HepG2 (cell line): ENCODE results near the gene PPP6R2. TPM values are rescaled to one million over a fixed set of nuclear protein-coding genes. Genes with fewer than 3 reads are reported as not detected.

Source experiments
- ATAC-seq: fragments of 200-7000 bp; cut with Tn5 transposase; 3 replicates; pipeline ENCODE4 v1.9.1; 2020; ENCODE audit warnings: mild to moderate bottlenecking, moderate library complexity
- BruUV-seq: library from RNA; stranded (reverse); fragments of 400-500 nt; replicated peaks from 2 replicates; lab custom pipeline; 2021; lab: Mats Ljungman, UMichigan
- CTCF ChIA-PET: fragments of 300-600 bp; formaldehyde crosslinking; extraction: SDS; loops from one replicate; lab custom pipeline; 2021; ENCODE audit warnings: low total read pairs, inconsistent platforms, low intra/inter-chr PET ratio; lab: Yijun Ruan, JAX
- POLR2A ChIA-PET: fragments of 350-600 bp; sonication (Branson Sonifier 250); formaldehyde crosslinking; loops from one replicate; lab custom pipeline; 2020; ENCODE audit warnings: antibody characterized with exemption, inconsistent platforms; lab: Yijun Ruan, JAX
- DNase-seq: peaks from one replicate; pipeline ENCODE4 v3.0.0-alpha.2; 2015; ENCODE audit warnings: low spot score
- FAIRE-seq: peaks from 3 replicates; lab custom pipeline; 2011; peaks lifted over from hg19 to GRCh38; lab: Jason Lieb, UNC
- H2AFZ ChIP-seq: one replicate; pipeline ENCODE4 v1.6.1; 2011; ENCODE audit warnings: low read length, inconsistent platforms
- H3K27ac ChIP-seq: fragments of 300-600 bp; 3 replicates; pipeline ENCODE4 v1.8.0; 2011; ENCODE audit warnings: mixed run types, mild to moderate bottlenecking, mixed read lengths, low read length, inconsistent platforms; ENCODE audit not compliant: insufficient read depth; ENCODE audit errors: extremely low read length
- H3K27me3 ChIP-seq, 2 experiments: fragments of 200-600 bp in 1 of 2; 2 replicates in 1 of 2; 3 replicates in 1 of 2; pipeline versions ENCODE4 v1.6.0 to v1.8.0; 2011; ENCODE audit warnings: low read length in 2 of 2, mild to moderate bottlenecking in 2 of 2, moderate library complexity in 2 of 2, inconsistent platforms in 1 of 2; ENCODE audit not compliant: insufficient read depth in 2 of 2, control insufficient read depth in 1 of 2
- H3K36me3 ChIP-seq, 2 experiments: fragments of 200-600 bp in 1 of 2; replicated peaks in 1 of 2; 2 replicates in 1 of 2; 3 replicates in 1 of 2; pipeline versions ENCODE4 v1.5.1 to v1.8.0; 2011; ENCODE audit warnings: low read length in 2 of 2, inconsistent platforms in 1 of 2; ENCODE audit not compliant: insufficient read depth in 2 of 2, control insufficient read depth in 1 of 2
- H3K4me1 ChIP-seq: 2 replicates; pipeline ENCODE4 v1.5.1; 2012; ENCODE audit warnings: low read length, inconsistent platforms; ENCODE audit not compliant: insufficient read depth
- H3K4me2 ChIP-seq: 2 replicates; pipeline ENCODE4 v1.6.0; 2011; ENCODE audit warnings: low read depth, low read length, inconsistent platforms
- H3K4me3 ChIP-seq, 3 experiments: fragments of 200-600 bp in 1 of 3; sonication (generic), shearing (Covaris generic) in 1 of 3; replicated peaks in 1 of 3; 2 replicates each; pipeline ENCODE4 v1.5.1; 2011 to 2016; ENCODE audit warnings: low read length in 3 of 3, inconsistent platforms in 2 of 3, low read depth in 2 of 3, mild to moderate bottlenecking in 2 of 3, control low read depth in 1 of 3, mixed read lengths in 1 of 3; ENCODE audit not compliant: insufficient read depth in 1 of 3
- H3K79me2 ChIP-seq: one replicate; pipeline ENCODE4 v1.6.1; 2011; ENCODE audit warnings: low read length, inconsistent platforms; ENCODE audit not compliant: insufficient read depth
- H3K9ac ChIP-seq: 2 replicates; pipeline ENCODE4 v1.6.0; 2011; ENCODE audit warnings: mild to moderate bottlenecking, low read depth, low read length, inconsistent platforms; ENCODE audit not compliant: insufficient read depth
- H3K9me3 ChIP-seq: 2 replicates; pipeline ENCODE4 v1.5.1; 2012; ENCODE audit warnings: mild to moderate bottlenecking, low read length
- H4K20me1 ChIP-seq: 2 replicates; pipeline ENCODE4 v1.6.0; 2011; ENCODE audit warnings: inconsistent platforms, mild to moderate bottlenecking, low read length, moderate library complexity; ENCODE audit not compliant: insufficient read depth
- AGO2 ChIP-seq: fragments of 200-400 bp; formaldehyde crosslinking; optimal IDR thresholded peaks from 2 replicates; pipeline ENCODE3; 2017; ENCODE audit warnings: mild to moderate bottlenecking, low read depth, low read length, moderate library complexity
- AKAP8 ChIP-seq: sonication (generic); formaldehyde crosslinking; IDR thresholded peaks from 2 replicates; pipeline ENCODE4 v1.5.1; 2020; ENCODE audit warnings: mild to moderate bottlenecking, missing genetic modification reagents
- KDM4B ChIP-seq: sonication (generic); formaldehyde crosslinking; IDR thresholded peaks from 2 replicates; pipeline ENCODE4 v1.4.0; 2020; ENCODE audit warnings: missing genetic modification reagents
- MBNL3 ChIP-seq: fragments of 250-450 bp; sonication (Bioruptor Pico); conservative IDR thresholded peaks from 2 replicates; pipeline ENCODE4 v1.8.0; 2022; ENCODE audit warnings: mild to moderate bottlenecking, inconsistent platforms
- POLR2G ChIP-seq: fragments of 200-400 bp; formaldehyde crosslinking; IDR thresholded peaks from 2 replicates; pipeline ENCODE4 v1.6.1; 2018; ENCODE audit warnings: mild to moderate bottlenecking, low read depth, low read length, moderate library complexity
- RBFOX2 ChIP-seq: fragments of 200-400 bp; formaldehyde crosslinking; IDR thresholded peaks from 2 replicates; pipeline ENCODE4 v1.6.1; 2017; ENCODE audit warnings: low read depth, mild to moderate bottlenecking, low read length
- TEAD2 ChIP-seq: sonication (generic); formaldehyde crosslinking; IDR thresholded peaks from 2 replicates; pipeline ENCODE4 v1.9.0; 2021; ENCODE audit warnings: missing genetic modification reagents
- ZFP1 ChIP-seq: IDR thresholded peaks from 2 replicates; pipeline ENCODE4 v1.6.1; 2016
- ZNF562 ChIP-seq: sonication (generic); formaldehyde crosslinking; IDR thresholded peaks from 2 replicates; pipeline ENCODE4 v1.8.0; 2022; ENCODE audit warnings: missing genetic modification reagents, borderline replicate concordance
- ZNF569 ChIP-seq: sonication (generic); formaldehyde crosslinking; IDR thresholded peaks from 2 replicates; pipeline ENCODE4 v1.5.0; 2020; ENCODE audit warnings: mild to moderate bottlenecking, missing genetic modification reagents, moderate library complexity, borderline replicate concordance
- ZNF672 ChIP-seq: sonication (generic); formaldehyde crosslinking; IDR thresholded peaks from 2 replicates; pipeline ENCODE4 v1.8.1; 2022; ENCODE audit warnings: missing genetic modification reagents
- ZNF713 ChIP-seq: sonication (generic); formaldehyde crosslinking; IDR thresholded peaks from 2 replicates; pipeline ENCODE4 v1.4.0; 2020; ENCODE audit warnings: mild to moderate bottlenecking, missing genetic modification reagents
- WGBS: methylation state at CpG from one replicate; pipeline ENCODE4 v1.1.6; 2017; ENCODE audit warnings: low lambda C conversion rate; 5-methylcytosine and 5-hydroxymethylcytosine counted together
- in situ Hi-C: cut with HindIII; loops from 2 replicates; pipeline ENCODE4 v1.10.0; 2017; ENCODE audit warnings: low pct_unique_long_range_greater_than_20kb; ENCODE audit not compliant: extremely low pct_ligation_motif_present
- intact Hi-C: fragments of 100-400 bp; cut with micrococcal nuclease; formaldehyde crosslinking; loops from one replicate; pipeline ENCODE4 v1.10.0; 2022; ENCODE audit not compliant: unreplicated experiment
- polyA plus RNA-seq, 8 experiments: library from polyadenylated mRNA; depleted of rRNA in 3 of 8; stranded (reverse) in 7 of 8; unstranded in 1 of 8; fragments of >200 nt; fragmentation: Illumina TruSeq in 4 of 8; extraction: Trizol in 4 of 8; gene quantifications; 2 replicates each; pipeline versions ENCODE4 v1.2.1 to v1.2.3, GENCODE V29; 2011 to 2016; ENCODE audit warnings: low read depth in 4 of 8, missing spikeins in 1 of 8, mixed read lengths in 1 of 8; ENCODE audit not compliant: insufficient read depth in 1 of 8
- total RNA-seq, 5 experiments: library from RNA; depleted of rRNA; stranded (reverse); fragments of >200 nt; fragmentation: Illumina TruSeq; extraction: Trizol; gene quantifications; 2 replicates each; pipeline ENCODE4 v1.2.3, GENCODE V29; 2016; ENCODE audit warnings: low read depth in 1 of 5
- TF ChIP-seq, protein P1 (sequence below): IDR thresholded peaks from 2 replicates; pipeline ENCODE4 v1.6.1; 2016; ENCODE audit warnings: low read depth, missing genetic modification reagents, missing compliant biosample characterization
- TF ChIP-seq, protein P2 (sequence below): sonication (generic); formaldehyde crosslinking; IDR thresholded peaks from 2 replicates; pipeline ENCODE4 v1.4.0; 2020; ENCODE audit warnings: mild to moderate bottlenecking, missing genetic modification reagents, borderline replicate concordance

Gene PPP6R2
- total and polyA plus RNA-seq, 2 of the 13 experiments (the other 11 are each of a cell fraction or from before 2014, with no cell fraction given), result 55.0 to 102 TPM

DNA sequence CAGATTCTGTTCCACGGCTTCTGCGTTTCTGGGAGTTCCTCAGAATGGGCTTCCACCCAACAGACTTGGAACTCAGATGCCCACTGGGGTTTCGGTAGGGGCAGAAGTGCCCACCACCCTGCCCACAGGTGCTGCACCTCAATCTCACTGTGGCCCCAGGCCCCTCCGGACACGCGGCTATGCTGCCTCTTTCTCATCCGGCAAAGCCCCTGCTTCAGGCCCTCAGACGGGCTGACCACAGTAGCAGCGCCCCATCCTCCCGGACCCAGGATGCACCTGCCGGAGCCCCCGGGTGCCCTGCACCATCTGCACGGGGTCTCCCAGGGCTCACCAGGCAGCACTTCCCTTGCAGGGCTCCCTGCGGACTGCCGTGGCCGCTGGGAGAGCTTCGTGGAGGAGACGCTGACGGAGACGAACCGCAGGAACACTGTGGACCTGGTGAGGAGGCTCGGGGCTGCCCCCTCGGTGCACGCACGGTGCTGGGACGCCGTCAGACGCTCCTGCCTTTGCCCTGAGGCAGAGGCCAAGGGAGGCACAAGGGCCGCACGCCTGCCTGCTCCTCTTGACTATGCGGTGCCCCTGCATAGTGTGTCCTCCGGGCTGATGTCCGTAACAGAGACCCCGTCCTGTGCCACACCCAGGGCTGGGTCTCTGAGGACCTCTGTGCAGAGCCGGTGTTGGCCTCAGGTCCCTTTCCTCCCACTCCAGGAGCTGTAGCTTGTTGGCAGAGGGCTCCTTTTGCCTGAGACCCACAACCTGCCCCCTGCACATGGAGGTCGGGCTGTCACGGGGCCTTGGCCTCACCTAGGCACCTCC lies 93.1 kb downstream of the PPP6R2 start:
- H3K4me3 ChIP-seq, result no peak overlapping the region
- no peak overlapping the region for H3K27ac ChIP-seq
- DNase-seq (no peak), FAIRE-seq (no peak), ATAC-seq (no peak)
- H3K36me3 ChIP-seq, result peaks cover 50 to 69% of the 10 kb centered on the region in 2 experiments
- ChIA-PET CTCF (no interaction called here), POLR2A (no interaction called here)
- TF ChIP-seq RBFOX2 (peak; percentile 49; the same call in 1 of the 2 replicates), ZNF569 (CRISPR knock-in tag) (no peak), POLR2G (0 out of 2 replicates have a peak, but pooled peaks have one; percentile 7), TEAD2 (CRISPR knock-in tag) (no peak), ZNF562 (no peak), ZFP1 (CRISPR knock-in tag) (no peak), MBNL3 (CRISPR knock-in tag) (no peak), AGO2 (peak; percentile 79), ZNF672 (CRISPR knock-in tag) (no peak), KDM4B (CRISPR knock-in tag) (no peak), AKAP8 (CRISPR knock-in tag) (peak; percentile 27), ZNF713 (CRISPR knock-in tag) (no peak)
- TF ChIP-seq, protein P1, sequence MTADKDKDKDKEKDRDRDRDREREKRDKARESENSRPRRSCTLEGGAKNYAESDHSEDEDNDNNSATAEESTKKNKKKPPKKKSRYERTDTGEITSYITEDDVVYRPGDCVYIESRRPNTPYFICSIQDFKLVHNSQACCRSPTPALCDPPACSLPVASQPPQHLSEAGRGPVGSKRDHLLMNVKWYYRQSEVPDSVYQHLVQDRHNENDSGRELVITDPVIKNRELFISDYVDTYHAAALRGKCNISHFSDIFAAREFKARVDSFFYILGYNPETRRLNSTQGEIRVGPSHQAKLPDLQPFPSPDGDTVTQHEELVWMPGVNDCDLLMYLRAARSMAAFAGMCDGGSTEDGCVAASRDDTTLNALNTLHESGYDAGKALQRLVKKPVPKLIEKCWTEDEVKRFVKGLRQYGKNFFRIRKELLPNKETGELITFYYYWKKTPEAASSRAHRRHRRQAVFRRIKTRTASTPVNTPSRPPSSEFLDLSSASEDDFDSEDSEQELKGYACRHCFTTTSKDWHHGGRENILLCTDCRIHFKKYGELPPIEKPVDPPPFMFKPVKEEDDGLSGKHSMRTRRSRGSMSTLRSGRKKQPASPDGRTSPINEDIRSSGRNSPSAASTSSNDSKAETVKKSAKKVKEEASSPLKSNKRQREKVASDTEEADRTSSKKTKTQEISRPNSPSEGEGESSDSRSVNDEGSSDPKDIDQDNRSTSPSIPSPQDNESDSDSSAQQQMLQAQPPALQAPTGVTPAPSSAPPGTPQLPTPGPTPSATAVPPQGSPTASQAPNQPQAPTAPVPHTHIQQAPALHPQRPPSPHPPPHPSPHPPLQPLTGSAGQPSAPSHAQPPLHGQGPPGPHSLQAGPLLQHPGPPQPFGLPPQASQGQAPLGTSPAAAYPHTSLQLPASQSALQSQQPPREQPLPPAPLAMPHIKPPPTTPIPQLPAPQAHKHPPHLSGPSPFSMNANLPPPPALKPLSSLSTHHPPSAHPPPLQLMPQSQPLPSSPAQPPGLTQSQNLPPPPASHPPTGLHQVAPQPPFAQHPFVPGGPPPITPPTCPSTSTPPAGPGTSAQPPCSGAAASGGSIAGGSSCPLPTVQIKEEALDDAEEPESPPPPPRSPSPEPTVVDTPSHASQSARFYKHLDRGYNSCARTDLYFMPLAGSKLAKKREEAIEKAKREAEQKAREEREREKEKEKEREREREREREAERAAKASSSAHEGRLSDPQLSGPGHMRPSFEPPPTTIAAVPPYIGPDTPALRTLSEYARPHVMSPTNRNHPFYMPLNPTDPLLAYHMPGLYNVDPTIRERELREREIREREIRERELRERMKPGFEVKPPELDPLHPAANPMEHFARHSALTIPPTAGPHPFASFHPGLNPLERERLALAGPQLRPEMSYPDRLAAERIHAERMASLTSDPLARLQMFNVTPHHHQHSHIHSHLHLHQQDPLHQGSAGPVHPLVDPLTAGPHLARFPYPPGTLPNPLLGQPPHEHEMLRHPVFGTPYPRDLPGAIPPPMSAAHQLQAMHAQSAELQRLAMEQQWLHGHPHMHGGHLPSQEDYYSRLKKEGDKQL (CRISPR knock-in tag), result no peak
- TF ChIP-seq, protein P2, sequence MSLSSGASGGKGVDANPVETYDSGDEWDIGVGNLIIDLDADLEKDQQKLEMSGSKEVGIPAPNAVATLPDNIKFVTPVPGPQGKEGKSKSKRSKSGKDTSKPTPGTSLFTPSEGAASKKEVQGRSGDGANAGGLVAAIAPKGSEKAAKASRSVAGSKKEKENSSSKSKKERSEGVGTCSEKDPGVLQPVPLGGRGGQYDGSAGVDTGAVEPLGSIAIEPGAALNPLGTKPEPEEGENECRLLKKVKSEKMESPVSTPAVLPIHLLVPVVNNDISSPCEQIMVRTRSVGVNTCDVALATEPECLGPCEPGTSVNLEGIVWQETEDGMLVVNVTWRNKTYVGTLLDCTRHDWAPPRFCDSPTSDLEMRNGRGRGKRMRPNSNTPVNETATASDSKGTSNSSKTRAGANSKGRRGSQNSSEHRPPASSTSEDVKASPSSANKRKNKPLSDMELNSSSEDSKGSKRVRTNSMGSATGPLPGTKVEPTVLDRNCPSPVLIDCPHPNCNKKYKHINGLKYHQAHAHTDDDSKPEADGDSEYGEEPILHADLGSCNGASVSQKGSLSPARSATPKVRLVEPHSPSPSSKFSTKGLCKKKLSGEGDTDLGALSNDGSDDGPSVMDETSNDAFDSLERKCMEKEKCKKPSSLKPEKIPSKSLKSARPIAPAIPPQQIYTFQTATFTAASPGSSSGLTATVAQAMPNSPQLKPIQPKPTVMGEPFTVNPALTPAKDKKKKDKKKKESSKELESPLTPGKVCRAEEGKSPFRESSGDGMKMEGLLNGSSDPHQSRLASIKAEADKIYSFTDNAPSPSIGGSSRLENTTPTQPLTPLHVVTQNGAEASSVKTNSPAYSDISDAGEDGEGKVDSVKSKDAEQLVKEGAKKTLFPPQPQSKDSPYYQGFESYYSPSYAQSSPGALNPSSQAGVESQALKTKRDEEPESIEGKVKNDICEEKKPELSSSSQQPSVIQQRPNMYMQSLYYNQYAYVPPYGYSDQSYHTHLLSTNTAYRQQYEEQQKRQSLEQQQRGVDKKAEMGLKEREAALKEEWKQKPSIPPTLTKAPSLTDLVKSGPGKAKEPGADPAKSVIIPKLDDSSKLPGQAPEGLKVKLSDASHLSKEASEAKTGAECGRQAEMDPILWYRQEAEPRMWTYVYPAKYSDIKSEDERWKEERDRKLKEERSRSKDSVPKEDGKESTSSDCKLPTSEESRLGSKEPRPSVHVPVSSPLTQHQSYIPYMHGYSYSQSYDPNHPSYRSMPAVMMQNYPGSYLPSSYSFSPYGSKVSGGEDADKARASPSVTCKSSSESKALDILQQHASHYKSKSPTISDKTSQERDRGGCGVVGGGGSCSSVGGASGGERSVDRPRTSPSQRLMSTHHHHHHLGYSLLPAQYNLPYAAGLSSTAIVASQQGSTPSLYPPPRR, result no peak
- no peaks in the 10 kb centered on the region for H3K4me1 ChIP-seq
- no TSS peak for BruUV-seq
- WGBS, result 98% methylated on average over 11 of the region's 37 CpGs
- no peak overlapping the region for H3K4me2 ChIP-seq
- intact Hi-C loops, result no loop called here
- no peaks in the 10 kb centered on the region for H3K79me2 ChIP-seq
- in situ Hi-C loops, result no loop called here
- no peaks in the 10 kb centered on the region for H3K9me3 ChIP-seq
- H3K27me3 ChIP-seq, result no peaks in the 10 kb centered on the region
- H2AFZ ChIP-seq, result no peak overlapping the region
- H3K9ac ChIP-seq, result no peak overlapping the region
- no peaks in the 10 kb centered on the region for H4K20me1 ChIP-seq
